Hepatocyte (in vitro differentiated cells): Measurements from ENCODE around the gene TMEM138.

Experiments used
- CTCF ChIP-seq: fragments of 200-600 bp; sonication (generic); IDR thresholded peaks from 2 replicates; pipeline ENCODE4 v1.5.1; 2016; ENCODE audit warnings: antibody characterized with exemption, mild to moderate bottlenecking; ENCODE audit not compliant: poor library complexity
- EZH2phosphoT487 ChIP-seq: fragments of 200-600 bp; sonication (generic); IDR thresholded peaks from one replicate; pipeline ENCODE4 v1.6.1; 2018; ENCODE audit warnings: antibody characterized with exemption, mild to moderate bottlenecking, low read depth, moderate library complexity; ENCODE audit not compliant: unreplicated experiment, severe bottlenecking

- TF ChIP-seq CTCF = no peak
- no peak for TF ChIP-seq EZH2phosphoT487
These were observed 4.3 kb upstream of the TMEM138 start for GRCh38 chr11:61357894-61358239.
